ENCODE results near the gene TNS3.

- TF ChIP-seq CTCF (IDR thresholded peaks at IDR 0.05) (no peak), POLR2A (IDR thresholded peaks at IDR 0.05) (no peak)
Measured at GRCh38 chr7:47400741-47401206, 181.1 kb downstream of the TNS3 start.

Data from uterus (tissue), 2 donors.